ENCODE measurements around the gene CFAP68.

The CFAP68 gene

DNA sequence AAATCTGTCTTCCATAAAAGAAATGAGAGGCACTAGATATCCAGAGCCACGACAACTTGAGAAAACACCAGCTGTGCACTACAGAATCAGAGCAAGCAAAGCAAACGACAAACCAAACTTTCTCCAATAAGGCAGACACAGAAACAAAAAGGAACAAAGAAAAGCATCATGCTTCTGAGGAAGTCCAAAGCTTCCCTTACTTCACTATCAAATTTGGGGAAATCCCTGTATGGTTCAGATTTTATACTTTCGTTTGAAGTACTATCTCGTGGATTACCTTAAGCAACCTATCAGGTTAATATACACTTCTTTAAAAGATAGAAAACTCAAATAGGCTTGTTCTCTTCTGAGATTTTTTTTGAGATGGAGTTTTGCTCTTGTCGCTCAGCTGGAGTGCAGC, 35.7 kb upstream of the CFAP68 start:
- Histone ChIP-seq H3K27me3 (no peaks in the 10 kb centered on the region), H3K36me3 (peaks cover 6% of the 10 kb centered on the region), H3K27ac (no peak overlapping the region), H3K9me3 (no peaks in the 10 kb centered on the region), H3K4me1 (ENCODE audit: control insufficient read depth in 1 of 2, insufficient read depth in 1 of 2, low read depth in 1 of 2, low read length in 1 of 2) (peaks cover 41 to 45% of the 10 kb centered on the region in 2 experiments), H3K4me3 (ENCODE audit: low read depth in 1 of 2, low read length in 1 of 2) (no peak overlapping the region)
- TF ChIP-seq, protein P1, sequence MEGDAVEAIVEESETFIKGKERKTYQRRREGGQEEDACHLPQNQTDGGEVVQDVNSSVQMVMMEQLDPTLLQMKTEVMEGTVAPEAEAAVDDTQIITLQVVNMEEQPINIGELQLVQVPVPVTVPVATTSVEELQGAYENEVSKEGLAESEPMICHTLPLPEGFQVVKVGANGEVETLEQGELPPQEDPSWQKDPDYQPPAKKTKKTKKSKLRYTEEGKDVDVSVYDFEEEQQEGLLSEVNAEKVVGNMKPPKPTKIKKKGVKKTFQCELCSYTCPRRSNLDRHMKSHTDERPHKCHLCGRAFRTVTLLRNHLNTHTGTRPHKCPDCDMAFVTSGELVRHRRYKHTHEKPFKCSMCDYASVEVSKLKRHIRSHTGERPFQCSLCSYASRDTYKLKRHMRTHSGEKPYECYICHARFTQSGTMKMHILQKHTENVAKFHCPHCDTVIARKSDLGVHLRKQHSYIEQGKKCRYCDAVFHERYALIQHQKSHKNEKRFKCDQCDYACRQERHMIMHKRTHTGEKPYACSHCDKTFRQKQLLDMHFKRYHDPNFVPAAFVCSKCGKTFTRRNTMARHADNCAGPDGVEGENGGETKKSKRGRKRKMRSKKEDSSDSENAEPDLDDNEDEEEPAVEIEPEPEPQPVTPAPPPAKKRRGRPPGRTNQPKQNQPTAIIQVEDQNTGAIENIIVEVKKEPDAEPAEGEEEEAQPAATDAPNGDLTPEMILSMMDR (IDR thresholded peaks at IDR 0.05), result no peak

DNA sequence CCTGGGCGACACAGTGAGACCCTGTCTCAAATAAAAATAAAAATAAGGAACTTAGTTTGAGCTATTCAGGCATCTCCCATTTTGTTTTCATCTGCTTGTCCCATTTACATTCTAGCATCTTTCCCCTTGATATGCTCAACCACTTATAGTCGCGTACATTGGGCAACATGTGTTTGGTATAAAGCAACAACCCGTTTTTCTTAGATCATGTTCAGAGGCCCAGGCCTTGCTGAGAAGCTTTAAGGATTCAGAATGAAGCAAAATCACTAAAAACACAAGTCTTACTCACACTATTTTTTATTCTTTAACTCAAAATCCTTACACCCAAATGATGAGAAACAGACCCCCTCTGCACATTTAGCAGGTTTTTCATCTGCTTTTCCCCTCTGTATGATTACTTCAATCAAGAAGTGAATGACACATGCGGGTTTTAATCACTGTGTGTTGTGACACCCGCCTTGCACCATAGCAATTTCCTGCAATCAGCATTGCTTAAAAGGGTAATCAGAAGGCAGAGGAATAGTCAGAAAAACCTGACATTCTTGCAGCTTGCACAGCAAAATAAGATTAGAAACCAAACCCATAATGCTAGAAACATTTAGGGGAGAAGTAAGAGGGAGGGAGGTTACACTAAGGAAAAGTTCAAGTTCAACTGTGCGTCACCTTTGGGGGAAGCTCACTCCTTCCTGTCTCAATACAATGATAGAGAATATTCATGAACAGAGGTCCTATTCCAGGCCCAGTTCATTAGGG, 33.9 kb upstream of the CFAP68 start:
- peaks cover 41 to 45% of the 10 kb centered on the region in 2 experiments for H3K4me1 ChIP-seq (ENCODE audit: control insufficient read depth in 1 of 2, insufficient read depth in 1 of 2, low read depth in 1 of 2, low read length in 1 of 2)
- H3K27me3 ChIP-seq, result no peaks in the 10 kb centered on the region
- no peaks in the 10 kb centered on the region for H3K9me3 ChIP-seq
- TF ChIP-seq, protein P1 (IDR thresholded peaks at IDR 0.05), result no peak
- no peaks in the 10 kb centered on the region for H3K36me3 ChIP-seq
- H3K27ac ChIP-seq, result peak overlapping the region; percentile 76
- peak overlapping the region in 1 of 2 experiments; percentile 1 for H3K4me3 ChIP-seq (ENCODE audit: low read depth in 1 of 2, low read length in 1 of 2)

DNA sequence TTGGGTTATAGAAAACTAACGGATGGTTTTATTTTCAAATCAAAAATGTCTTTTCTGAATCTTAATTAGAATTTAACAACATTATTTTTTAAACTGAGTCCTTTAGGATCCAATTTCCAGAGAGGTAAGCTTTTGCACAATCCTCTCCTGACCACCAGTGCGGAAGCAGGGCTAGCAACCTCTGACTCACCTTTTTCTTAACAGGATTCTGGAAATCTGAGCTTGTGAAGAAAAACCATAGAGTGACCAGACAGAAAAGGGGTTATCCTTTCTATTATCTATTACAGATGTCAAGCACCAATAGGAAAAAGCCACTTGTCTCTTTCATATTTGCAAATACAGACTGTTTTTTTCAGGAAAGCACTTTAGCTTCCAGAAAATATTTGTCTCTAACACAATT, 33.3 kb upstream of the CFAP68 start:
- Histone ChIP-seq H3K4me3 (ENCODE audit: low read depth in 1 of 2, low read length in 1 of 2) (peak overlapping the region in 1 of 2 experiments; percentile 1), H3K9me3 (no peaks in the 10 kb centered on the region), H3K27ac (peak overlapping the region; percentile 76), H3K27me3 (no peaks in the 10 kb centered on the region), H3K4me1 (ENCODE audit: control insufficient read depth in 1 of 2, insufficient read depth in 1 of 2, low read depth in 1 of 2, low read length in 1 of 2) (peaks cover 41 to 45% of the 10 kb centered on the region in 2 experiments), H3K36me3 (no peaks in the 10 kb centered on the region)
- TF ChIP-seq, protein P1 (IDR thresholded peaks at IDR 0.05), result no peak

DNA sequence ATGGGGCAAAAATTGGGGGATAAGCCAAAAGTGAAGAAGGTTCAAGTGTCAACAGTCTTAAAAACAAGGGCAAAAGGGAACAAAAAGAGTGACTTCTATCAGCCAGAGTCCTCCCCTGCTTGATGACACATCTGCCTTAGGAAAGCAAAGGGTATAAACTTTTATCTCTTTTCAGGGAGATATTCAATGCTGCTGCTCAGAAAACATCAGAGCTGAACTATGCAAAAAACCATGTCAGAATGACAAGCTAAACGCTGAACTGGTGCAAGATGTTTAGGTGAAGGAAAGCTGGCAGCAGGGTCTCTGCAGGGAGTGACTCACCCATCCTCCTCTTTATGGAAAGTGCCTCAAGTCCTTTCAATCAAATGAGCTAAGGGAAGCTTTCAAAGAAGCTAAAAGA, 32.7 kb upstream of the CFAP68 start:
- Histone ChIP-seq H3K27ac (peak overlapping the region; percentile 76), H3K36me3 (no peaks in the 10 kb centered on the region), H3K4me3 (ENCODE audit: low read depth in 1 of 2, low read length in 1 of 2) (no peak overlapping the region), H3K27me3 (no peaks in the 10 kb centered on the region), H3K9me3 (no peaks in the 10 kb centered on the region), H3K4me1 (ENCODE audit: control insufficient read depth in 1 of 2, insufficient read depth in 1 of 2, low read depth in 1 of 2, low read length in 1 of 2) (peaks cover 38 to 41% of the 10 kb centered on the region in 2 experiments)
- TF ChIP-seq, protein P1 (IDR thresholded peaks at IDR 0.05), result no peak

DNA sequence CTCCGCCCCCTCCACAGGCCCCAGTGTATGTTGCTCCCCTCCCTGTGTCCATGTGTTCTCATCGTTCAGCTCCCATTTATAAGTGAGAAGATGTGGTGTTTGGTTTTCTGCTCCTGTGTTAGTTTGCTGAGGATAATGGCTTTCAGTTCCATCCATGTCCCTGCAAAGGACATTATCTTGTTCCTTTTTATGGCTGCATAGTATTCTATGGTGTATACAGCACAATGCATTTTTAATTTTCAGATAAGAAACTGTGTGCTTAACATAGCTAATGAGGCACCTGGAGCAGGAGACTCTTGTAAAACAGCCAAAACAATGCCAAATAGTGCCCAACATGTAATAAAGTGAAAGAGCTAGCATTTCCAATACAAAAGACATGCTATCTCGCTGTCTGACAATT, 29.7 kb upstream of the CFAP68 start:
- no peaks in the 10 kb centered on the region for H3K36me3 ChIP-seq
- no peak overlapping the region for H3K4me3 ChIP-seq (ENCODE audit: low read depth in 1 of 2, low read length in 1 of 2)
- H3K9me3 ChIP-seq, result no peaks in the 10 kb centered on the region

More for the DNA sequence above, 29.7 kb upstream of the CFAP68 start:
- Histone ChIP-seq H3K27ac (no peak overlapping the region), H3K27me3 (no peaks in the 10 kb centered on the region), H3K4me1 (ENCODE audit: control insufficient read depth in 1 of 2, insufficient read depth in 1 of 2, low read depth in 1 of 2, low read length in 1 of 2) (peaks cover 26 to 28% of the 10 kb centered on the region in 2 experiments)
- TF ChIP-seq, protein P1 (IDR thresholded peaks at IDR 0.05), result no peak

Data from neutrophil (primary cell).